Measurements from ENCODE around the gene MAOB.

MAOB gene

DNA sequence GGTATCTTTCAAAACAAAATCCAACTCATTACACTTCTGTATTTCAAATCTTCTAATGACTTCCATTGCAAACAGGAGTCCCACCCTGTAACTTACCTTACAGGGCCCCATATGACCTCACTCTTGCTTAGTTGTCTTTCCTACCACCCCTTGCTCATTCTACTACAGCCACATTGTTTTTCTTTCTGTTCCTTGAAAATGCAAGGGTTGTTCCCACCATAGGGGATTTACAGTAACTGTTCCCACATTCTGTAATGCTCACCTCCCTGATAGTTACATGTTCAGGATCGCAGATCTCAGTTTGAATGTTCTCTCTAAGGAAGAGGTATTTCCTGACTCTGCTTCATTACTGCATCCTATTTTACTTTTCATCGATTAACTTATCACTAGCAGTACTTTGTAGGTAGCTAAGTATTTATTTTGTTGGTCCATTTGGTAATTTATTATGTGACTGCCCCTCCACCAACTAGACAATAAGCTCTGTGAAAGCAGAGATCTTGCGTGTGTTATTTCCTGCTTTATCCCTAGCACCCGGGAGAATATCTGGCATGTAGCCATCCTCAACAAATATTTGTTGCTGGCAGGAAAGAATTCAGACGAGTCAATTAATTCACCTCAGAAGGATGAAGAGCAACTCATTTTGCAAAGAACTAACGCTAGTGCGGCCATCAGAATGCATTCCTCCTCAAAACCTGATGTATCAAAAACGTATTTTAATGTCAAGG, 21.4 kb downstream of the MAOB start:
- peak; percentile 18 for DNase-seq

DNA sequence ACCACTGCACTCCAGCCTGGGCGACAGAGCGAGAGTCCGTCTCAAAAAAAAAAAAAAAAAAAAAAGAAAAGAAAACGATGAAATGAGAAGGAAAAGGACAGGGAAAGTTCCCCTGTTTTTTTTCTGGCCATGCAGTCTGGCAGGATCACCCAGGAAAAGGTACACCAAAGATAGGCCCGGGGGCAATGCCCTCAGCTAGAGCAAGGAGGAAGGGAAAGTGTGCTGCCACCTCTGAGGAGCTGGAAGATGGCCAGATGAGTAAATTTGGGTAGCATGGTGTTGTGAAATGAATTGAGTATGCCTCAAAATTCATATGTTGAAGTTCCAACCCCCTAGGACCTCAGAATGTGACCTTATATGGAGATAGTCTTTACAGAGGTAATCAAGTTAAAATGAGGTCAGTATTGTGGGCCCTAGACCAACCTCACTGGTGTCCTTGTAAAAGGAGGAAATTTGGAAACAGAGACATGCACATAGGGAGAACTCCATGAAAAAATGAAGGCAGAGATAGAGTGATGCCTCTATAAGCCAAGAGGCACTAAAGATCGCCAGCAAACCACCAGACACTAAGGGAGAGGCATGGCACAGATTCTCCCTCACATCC, 28.9 kb downstream of the MAOB start:
- DNase-seq = no peak

DNA sequence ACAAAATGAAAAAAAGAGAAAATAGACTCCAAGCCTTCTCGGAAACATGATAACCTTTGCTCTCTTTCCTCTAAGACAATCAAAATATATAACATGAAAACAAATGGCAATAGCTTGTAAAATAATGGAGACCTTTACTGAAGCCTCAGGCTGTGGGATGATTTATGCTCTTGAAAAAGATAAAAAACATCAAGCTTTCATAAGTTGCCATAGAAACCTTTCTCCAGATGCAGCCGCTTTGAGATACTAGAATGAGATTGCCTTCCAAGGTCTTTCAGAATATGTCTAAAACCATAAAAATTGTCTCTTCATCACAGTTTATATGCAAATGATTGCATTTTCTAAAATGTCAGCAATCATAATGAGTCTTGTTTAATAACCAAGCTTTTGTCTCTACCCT, 31.6 kb downstream of the MAOB start:
- no peak for DNase-seq

DNA sequence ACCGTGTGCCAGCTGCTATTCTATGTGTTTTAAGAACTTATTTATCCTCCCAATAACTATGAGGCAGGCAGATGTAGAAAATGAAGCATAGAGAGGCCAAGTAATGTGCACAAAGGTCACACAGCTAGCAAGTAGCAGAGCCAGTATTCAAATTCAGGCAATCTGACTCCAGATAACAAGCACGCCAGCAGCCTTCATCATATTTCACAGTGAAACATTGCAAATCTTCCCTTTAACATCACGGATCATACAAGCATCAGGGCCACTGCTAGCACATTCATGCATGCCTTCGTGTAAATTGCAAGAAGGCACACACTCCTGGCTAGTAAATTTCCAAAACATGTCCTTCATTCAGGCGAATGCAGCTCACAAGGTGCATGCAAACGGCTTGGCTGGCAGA, 33.1 kb downstream of the MAOB start:
- DNase-seq = no peak

DNA sequence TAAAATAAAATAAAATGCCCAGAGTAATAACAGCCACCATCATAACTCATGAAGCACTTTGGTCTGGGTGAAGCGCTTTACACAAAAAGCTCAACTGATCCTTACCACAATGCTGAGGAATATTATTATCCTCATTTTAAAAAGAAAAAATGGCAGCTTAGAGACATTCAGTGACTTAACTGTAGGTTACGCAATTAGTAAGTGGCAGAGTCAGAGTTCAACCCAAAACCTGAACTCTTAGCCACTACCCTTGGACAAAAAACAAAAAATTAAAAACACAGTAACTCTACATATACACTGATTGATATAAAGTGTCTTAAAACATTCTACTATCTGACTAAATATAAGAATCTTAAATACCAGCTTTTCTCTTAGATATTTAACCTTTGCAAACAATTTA, 34.9 kb downstream of the MAOB start:
- no peak for DNase-seq

DNA sequence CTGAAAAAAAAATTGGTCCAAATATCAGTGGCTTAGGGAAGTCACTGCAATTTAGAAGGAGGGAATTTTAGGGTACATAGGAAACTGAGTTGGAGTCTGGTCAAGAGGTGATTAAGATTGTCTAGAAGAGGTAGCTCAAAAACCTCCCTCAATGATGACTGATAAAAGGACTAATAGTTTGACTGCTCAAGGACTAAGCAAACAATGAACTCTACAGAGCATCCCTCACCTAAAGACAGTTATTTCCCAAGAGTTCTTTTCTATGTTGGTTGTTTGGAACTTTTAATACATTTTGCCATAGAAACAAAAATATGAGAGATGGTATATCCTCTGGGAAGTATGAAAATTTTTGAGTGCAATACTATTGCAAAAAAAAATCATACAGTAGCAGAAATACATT, 35.7 kb downstream of the MAOB start:
- no peak for DNase-seq

DNA sequence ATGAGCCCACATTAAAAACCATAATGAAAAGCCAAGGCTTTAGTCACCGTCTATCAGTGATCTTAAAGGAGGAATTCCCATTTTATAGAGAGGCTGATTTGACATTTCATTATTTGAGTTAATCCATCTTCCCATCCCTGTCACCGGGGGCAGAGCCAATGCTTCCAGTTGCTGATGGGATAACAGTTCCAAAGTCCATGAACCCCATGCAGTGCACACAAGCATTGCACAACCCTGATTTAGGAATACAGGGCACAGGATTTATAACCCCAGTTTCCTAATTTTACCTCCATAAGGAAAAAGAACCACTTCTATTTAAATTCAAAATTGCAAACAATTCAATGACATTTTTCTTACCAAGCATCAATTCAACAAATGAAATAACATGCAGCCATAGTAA, 36.5 kb downstream of the MAOB start:
- DNase-seq = no peak

DNA sequence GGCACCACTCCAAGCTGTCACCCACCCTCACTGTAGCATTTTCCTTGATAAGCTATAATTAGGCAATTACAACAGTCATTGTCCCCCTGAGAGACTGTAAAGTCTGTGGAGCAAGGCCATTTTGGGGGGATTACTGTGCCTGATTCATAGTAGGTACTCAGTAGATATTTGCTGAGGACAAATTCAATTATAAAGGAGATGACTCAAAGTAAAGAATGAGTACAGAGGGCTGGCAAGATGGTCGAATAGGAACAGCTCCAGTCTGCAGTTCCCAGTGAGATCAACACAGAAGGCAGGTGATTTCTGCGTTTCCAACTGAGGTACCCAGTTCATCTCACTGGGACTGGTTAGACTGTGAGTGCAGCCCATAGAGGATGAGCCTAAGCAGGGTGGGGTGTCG, 42.0 kb downstream of the MAOB start:
- no peak for DNase-seq

DNA sequence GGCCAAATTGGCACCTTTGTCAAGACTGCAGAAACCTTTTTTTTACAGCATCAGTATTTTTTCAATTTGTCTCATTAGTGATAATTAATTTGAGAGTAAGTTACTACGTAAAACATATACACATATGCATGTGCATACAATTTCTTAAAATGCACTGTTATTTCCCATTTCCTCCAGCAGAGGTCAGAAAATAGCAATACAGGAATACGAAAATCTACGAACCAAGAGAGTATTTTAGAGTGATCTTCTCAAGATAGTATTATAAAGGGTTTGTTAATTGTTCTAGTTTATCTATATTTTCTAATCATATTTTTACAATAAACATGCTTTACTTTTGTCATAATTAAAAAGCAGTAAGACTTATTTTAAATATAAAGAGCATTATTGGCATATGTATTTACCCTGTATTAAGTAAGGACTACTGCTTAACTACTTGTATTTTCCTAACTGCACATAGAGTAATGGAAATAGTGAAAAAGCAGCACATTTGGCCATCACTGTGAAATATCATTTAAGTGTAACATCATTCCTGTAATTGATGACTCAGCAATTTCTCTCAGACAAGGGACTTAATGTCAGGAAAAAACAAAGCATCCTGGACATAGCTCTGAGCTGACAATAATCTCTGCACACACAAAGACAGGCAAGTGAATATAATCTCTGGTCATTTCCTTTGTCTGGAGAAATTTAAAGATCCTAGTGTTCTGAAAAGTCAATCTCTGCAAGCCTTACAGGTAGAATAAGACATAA, 45.6 kb downstream of the MAOB start:
- DNase-seq = peak; percentile 9

DNA sequence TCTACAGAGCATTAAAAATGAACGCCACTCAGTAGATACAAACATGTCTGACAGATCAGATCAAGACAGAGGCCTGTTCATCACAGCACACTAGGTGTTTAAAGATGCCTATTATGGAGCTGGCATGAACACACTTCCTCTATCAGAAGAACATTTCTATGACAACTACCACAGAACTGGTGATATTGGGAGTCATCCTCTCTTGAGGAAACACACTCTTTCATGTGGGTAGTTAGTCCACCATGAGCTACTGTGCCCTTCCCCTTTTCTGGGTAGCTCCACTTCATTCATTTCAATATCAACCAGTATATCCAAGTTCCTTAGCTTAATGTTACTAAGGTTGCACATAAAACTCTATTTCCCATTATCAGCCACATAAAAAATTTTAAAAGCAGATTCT, 46.7 kb downstream of the MAOB start:
- no peak for DNase-seq

DNA sequence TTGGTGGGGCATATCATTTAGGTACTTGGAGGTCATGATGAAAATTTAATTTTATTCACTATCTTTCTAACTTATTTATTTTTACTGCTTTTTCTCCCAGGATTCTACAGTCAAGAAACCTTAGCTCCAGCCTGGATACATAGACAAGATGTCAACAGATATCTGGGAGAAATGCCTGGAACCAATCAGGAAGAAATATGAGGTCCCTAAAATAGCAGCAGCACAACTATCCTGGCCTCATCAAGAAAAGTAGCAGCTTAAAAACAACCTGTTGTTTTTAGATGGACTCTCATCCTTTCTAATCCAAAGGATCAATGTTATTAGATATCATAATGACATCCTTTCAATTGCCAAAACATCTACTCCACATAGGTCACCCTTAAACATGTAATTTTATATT, 54.5 kb downstream of the MAOB start:
- DNase-seq = no peak

DNA sequence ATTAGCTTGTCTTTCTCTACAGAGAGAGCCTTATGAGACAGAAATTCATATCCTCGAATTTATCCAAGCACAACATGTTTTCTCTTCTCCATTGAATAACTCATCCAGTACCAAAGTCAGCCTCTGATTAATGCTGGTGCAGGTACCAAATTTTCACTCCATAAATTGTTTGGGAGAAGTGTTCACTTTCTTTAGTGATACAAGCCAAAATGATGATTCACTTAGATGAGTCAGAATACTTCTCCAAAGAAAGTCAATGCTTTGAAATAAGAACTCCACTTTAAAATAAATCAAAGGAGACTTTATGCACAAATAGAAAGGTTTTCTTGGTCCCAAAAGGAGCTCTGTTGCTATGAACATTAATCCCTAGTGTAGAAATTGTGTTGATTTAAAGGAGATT, 60.2 kb downstream of the MAOB start:
- peak; percentile 11 for DNase-seq

DNA sequence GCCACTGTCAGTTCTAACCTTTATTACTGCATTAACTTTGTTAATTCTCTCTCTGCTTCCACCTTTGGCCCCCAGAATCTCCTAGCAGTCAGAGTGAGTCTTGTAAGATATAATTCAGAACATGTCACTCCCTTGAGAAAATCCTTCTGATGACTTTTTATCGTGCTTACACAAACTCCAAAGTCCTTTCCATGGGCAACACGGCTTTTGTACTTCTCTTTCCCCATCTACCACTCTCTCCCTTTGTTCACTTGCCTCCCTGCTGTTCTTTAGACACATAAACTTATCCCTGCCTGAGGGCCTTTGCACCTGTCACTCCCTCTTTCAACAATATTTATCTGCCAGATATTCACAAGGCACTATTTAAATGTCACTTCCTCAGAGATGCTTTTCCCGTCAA, 64.8 kb downstream of the MAOB start:
- no peak for DNase-seq

DNA sequence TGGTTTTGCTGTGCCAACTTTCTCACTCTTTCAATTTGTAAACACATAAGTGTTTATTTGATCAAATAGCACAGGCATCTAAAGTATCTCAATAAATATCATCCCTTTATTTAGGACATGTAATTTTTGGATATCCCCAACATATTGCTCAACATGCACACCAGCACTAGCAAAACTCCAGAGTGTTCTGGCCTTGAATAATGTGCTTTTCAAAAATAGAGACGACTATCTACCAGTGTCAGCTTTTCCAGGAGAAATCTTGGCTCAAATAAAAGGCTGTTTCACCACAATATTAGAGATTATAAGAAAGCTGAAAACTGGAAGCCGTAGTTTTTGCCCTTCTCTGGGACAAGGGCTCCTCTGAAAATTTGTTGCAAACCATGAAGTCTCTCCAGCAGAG, 67.0 kb downstream of the MAOB start:
- no peak for DNase-seq

DNA sequence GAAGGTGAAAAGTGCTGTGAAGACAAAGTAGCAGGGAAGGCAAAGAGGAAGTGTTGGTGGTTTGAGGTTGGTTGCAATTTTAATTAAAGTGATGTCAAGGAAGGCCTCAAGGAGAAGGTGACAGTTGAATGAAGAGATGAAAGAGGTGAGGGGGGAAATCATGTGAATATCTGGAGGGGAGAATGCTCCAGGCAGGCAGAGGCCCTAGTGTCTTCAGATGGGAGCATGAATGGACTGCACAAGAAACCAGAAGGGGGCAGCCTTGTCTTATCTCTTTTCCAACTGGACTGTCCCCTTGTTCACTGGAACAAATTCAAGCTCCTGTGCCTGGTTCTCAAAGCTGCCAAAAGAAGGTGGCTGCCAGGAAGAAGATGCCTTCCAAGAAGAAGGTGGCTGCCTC, 68.4 kb downstream of the MAOB start:
- DNase-seq = no peak

DNA sequence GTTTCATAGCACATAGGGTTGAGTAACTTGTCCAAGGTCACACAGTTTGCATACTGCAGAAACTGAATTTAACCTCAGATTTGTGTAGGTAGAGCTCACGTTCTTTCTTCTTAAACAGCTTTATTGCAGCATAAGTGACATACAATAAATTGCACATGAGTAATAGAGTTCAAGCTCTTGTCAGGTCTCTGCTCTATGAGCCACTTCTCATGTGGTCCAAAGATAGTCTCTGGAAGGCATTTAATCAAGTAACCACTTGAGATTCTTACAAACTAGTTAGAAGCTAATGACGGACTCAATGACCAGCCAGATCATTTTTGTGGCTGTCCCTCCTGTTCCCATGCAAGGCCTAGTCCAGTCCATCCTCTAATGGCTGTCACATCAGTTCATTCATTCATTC, 68.9 kb downstream of the MAOB start:
- DNase-seq = no peak

DNA sequence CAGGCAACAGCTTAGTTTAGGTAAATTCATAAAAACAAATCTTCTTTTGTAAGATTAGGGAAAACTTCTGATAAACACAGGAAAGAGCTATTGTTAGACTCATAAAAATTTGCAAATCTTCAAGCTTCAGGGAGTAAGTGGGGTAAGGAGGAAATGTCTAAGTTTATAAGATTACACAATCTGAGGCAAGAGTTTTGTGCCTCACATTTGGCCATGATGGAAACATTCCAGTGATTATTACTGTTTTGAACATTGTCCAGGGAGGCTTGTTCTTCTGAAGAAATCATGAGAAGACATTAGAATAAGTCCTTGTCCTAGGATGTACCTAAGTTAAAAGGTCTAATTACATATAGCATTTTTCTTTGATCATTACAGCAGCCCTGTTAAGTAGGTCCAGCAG, 72.8 kb downstream of the MAOB start:
- DNase-seq = peak; percentile 0

DNA sequence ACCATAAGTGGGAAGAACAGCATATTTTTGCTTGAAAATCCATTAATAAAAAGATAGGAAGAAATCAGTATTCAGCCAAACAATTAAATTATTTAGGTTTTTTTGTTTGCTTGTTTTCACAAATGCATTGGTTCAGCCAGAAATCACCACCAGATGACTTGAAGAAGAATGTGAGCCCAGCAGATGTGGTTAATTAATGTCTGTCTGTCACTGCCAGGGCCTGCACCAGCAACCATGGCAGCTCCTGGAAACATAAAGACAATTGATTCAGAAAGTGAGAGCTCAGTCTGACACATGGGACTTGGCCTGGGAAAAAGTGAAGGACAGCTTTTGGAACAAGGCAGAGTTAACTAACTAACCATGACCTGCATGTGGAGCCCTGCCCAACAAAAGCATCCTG, 74.0 kb downstream of the MAOB start:
- no peak for DNase-seq

DNA sequence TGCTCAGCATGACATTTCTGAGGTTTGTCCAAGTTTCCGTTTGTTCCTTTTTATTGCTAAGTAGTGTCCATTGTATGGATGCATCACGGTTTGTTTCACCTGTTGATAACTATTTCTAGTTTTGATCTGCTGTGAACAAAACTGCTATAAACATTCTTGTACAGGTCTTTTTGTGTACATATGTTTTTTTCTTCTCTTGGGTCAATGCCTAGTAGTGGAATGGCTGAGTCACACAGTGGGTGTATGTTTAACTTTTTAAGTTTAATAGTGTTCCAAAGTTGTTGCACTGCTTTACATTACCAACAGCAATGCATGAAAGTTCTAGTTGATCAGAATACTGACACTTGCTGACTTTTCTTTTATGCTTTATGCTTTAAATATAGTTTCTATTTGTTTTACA, 76.7 kb downstream of the MAOB start:
- no peak for DNase-seq

DNA sequence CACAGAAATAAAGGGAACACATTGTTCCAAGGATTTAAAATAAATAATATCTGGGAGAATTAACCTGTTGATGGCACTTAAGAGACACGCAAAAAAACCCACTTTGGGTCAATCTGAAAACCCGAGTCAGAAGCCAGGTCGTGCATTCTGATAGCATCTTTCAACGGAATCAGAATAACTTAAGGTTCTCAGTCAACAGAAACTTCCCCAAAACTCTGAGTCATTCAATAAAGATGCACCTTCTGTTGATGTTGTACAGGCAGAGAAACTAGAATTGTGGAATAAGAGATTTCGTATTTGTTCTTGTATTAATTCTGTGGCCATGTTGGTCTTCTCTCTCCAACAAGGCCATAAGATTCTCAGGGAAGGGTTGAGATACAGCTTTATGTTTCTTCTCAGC, 78.2 kb downstream of the MAOB start:
- DNase-seq = no peak

DNA sequence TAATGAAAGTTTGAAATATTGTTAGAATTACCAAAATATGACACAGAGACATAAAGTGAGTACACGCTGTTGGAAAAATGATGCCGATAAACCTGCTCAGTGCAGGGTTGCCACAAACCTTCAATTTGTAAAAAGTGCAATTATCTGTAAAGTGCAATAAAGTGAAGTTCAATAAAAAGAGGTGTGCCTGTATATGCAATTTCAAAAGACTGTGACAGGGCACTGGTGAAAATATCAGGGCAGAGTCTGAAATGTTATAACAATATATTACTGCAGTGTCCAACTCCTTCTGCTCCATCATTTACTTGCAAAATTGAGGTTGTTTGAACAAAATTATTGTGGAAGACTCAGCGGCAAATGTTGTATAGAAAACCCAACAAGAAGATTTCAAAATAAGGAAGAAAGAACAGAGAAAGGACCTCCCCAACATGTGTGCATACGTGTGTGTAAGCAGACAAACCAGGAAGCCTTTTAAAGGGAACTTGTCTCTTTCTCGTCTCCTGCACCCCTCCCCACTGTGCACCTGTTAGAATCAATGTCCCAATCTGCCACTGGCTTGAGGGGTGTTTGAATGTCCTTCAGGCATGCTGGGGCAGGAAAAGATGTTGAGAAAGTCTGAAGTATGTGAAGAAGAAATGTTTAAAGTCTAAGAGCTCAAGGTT, 96.2 kb downstream of the MAOB start:
- DNase-seq = no peak

DNA sequence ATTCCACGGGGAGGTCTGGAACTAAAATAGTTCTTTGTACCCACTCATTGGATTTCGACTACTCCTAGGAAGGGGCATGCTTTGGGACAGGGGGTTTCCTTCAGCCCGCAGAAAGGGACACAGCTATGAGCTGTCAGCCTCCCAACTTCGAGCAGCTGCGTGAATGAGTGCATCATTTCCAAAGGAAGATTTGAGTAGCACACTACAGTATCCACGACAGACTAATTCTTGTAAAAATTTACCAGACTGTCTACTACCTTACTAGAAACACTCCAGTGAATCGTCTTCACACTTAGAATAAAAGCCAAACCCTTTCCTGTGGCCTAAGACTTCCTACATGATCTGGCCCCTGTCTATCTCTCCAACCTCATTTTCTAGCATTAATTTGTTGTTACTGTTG, 124.2 kb downstream of the MAOB start:
- DNase-seq = no peak

DNA sequence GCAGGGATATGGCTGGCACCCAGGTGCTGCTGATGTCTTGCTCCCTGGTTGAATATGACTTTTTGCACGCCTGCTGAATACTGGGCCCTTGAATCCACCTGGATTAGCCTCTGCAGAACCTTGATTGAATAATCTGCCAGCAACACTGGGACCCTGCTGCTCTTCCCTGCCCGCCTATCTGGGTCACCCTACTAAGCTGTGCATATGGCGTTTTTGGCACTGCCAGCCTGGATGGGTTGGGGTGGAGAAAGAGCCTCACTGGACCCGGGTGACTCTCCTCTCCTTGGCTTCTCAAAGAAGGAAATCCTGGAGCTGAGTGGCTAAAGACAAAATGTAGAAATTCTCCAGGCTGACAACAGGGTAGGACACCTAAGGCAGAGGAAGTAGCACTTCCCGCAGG, 126.2 kb downstream of the MAOB start:
- no peak for DNase-seq

DNA sequence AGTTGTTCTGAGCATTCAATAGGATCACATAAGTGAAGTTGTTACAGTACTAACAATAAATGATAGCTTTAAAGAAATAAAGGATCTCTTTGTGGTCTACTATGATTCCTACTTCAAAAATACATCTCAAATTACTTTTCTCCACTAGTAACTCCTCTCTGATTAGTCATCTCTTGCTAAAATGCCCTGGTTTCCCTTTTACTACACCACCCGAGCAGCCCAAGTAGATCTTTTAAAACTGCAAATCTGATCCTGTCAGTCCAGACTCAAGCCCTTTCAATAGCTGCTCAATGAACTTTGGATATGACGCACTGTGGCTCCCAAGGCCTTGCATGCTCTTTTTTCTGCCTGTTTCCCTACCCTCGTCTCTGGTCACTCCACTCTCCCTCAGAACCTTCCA, 128.6 kb downstream of the MAOB start:
- no peak for DNase-seq

Data from fibroblast of skin of right biceps (primary cell).